ENCODE results near the gene EID3.
"Not testable (repeated sequence)": the region's sequence is repeated elsewhere in the genome, so short reads cannot be mapped to it uniquely, and the experiment has no call there.

DNA sequence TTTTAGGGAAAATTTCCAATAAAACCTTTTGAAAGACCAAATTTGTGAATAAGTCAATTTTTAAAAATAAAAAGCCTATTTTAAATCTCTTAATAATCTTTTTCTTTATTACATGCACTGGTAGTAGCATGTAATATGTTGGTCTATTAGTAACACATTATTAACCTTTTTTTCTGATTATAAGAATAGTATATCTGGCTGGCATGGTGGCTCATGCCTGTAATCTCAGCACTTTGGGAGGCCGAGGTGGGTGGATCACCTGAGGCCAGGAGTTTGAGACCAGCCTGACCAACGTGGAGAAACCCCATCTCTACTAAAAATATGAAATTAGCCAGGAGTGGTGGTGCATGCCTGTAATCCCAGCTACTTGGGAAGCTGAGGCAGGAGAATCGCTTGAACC lies 28.7 kb downstream of the EID3 start:
- not testable (repeated sequence) for TF ChIP-seq RAD21 (conservative IDR thresholded peaks at IDR 0.05 in 1 of 2, IDR thresholded peaks at IDR 0.05 in 1 of 2); JUNB (IDR thresholded peaks at IDR 0.05); SMC3 (IDR thresholded peaks at IDR 0.05); CBX2 (IDR thresholded peaks at IDR 0.05; ENCODE audit: borderline replicate concordance, low read depth); EP300 (IDR thresholded peaks at IDR 0.05); HDAC2 (IDR thresholded peaks at IDR 0.05); POLR2A (IDR thresholded peaks at IDR 0.05; ENCODE audit: low read length); ZSCAN20 (CRISPR knock-in tag; IDR thresholded peaks at IDR 0.05)
- TF ChIP-seq, protein P1, sequence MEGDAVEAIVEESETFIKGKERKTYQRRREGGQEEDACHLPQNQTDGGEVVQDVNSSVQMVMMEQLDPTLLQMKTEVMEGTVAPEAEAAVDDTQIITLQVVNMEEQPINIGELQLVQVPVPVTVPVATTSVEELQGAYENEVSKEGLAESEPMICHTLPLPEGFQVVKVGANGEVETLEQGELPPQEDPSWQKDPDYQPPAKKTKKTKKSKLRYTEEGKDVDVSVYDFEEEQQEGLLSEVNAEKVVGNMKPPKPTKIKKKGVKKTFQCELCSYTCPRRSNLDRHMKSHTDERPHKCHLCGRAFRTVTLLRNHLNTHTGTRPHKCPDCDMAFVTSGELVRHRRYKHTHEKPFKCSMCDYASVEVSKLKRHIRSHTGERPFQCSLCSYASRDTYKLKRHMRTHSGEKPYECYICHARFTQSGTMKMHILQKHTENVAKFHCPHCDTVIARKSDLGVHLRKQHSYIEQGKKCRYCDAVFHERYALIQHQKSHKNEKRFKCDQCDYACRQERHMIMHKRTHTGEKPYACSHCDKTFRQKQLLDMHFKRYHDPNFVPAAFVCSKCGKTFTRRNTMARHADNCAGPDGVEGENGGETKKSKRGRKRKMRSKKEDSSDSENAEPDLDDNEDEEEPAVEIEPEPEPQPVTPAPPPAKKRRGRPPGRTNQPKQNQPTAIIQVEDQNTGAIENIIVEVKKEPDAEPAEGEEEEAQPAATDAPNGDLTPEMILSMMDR (IDR thresholded peaks at IDR 0.05), result not testable (repeated sequence)
